Kasumi-1 (cell line): ENCODE data around the gene PRTFDC1.
A peak's percentile ranks its signal among the peaks of the same experiment; 100 is the strongest.
"Not testable (repeated sequence)": the region's sequence is repeated elsewhere in the genome, so short reads cannot be mapped to it uniquely, and the experiment has no call there.

Source experiments
- DNase-seq, 2 experiments: peaks; one replicate each; lab custom pipeline; 2025; lab: John Stamatoyannopoulos, UW

The PRTFDC1 gene

GRCh38 chr10:24930427-24930826 lies 22.0 kb downstream of the PRTFDC1 start:
- no peak for DNase-seq

GRCh38 chr10:24929904-24930303 lies 22.5 kb downstream of the PRTFDC1 start:
- DNase-seq, result no peak

- DNase-seq, result peak in 1 of 2 experiments; percentile 23
Observed at GRCh38 chr10:24929056-24929544, 23.3 kb downstream of the PRTFDC1 start.

GRCh38 chr10:24928163-24928562 lies 24.2 kb downstream of the PRTFDC1 start:
- DNase-seq, result no peak

- DNase-seq, result no peak
Observed at GRCh38 chr10:24926557-24926956, 25.8 kb downstream of the PRTFDC1 start.

GRCh38 chr10:24925799-24926198 lies 26.6 kb downstream of the PRTFDC1 start:
- no peak for DNase-seq

GRCh38 chr10:24924483-24924882 lies 27.9 kb downstream of the PRTFDC1 start:
- DNase-seq, result not testable (repeated sequence)

GRCh38 chr10:24922222-24922868 lies 30.1 kb downstream of the PRTFDC1 start:
- not testable (repeated sequence) for DNase-seq

- DNase-seq, result peak; percentile 80 to 82
Observed at GRCh38 chr10:24920907-24921881, 31.2 kb downstream of the PRTFDC1 start.

- DNase-seq, result not testable (repeated sequence)
Observed at GRCh38 chr10:24920192-24920591, 32.2 kb downstream of the PRTFDC1 start.

GRCh38 chr10:24919629-24920028 lies 32.8 kb downstream of the PRTFDC1 start:
- not testable (repeated sequence) for DNase-seq

GRCh38 chr10:24917979-24918378 lies 34.4 kb downstream of the PRTFDC1 start:
- no peak for DNase-seq

- DNase-seq, result no peak
Observed at GRCh38 chr10:24917493-24917892, 34.9 kb downstream of the PRTFDC1 start.

- peak; percentile 23 to 37 for DNase-seq
Observed at GRCh38 chr10:24916365-24916764, 36.0 kb downstream of the PRTFDC1 start.

- DNase-seq, result no peak
Observed at GRCh38 chr10:24915304-24915703, 37.1 kb downstream of the PRTFDC1 start.

GRCh38 chr10:24914148-24914547 lies 38.3 kb downstream of the PRTFDC1 start:
- DNase-seq, result no peak

- DNase-seq, result peak; percentile 71 to 74
Observed at GRCh38 chr10:24912215-24912614, 40.2 kb downstream of the PRTFDC1 start.

- DNase-seq, result no peak
Observed at GRCh38 chr10:24911029-24911428, 41.4 kb downstream of the PRTFDC1 start.

GRCh38 chr10:24910574-24910973 lies 41.8 kb downstream of the PRTFDC1 start:
- DNase-seq, result no peak

GRCh38 chr10:24908793-24909423 lies 43.5 kb downstream of the PRTFDC1 start:
- no peak for DNase-seq

GRCh38 chr10:24907956-24908355 lies 44.5 kb downstream of the PRTFDC1 start:
- no peak for DNase-seq

- DNase-seq, result no peak
Observed at GRCh38 chr10:24906372-24906771, 46.0 kb downstream of the PRTFDC1 start.
